ENCODE data around the gene MACF1. TPM values are rescaled to one million over a fixed set of nuclear protein-coding genes. Genes with fewer than 3 reads are reported as not detected.

Gene MACF1
- total RNA-seq, 1 experiment from 2014 or later: 190 TPM

- no peak overlapping the region for H3T11ph ChIP-seq (ENCODE audit: low read length)
- no peaks in the 10 kb centered on the region for H3K79me1 ChIP-seq (ENCODE audit: insufficient read depth, low read depth, low read length, poor library complexity, severe bottlenecking)
- H2BK15ac ChIP-seq (ENCODE audit: low read depth, low read length): no peak overlapping the region
- no peak overlapping the region for H4K8ac ChIP-seq (replicated peaks; ENCODE audit: insufficient read length, low read depth, low read length)
- Mint-ChIP-seq H3K27me3 (ENCODE audit: low read depth) (no peaks in the 10 kb centered on the region), H3K9me3 (no peaks in the 10 kb centered on the region), H3K4me3 (no peak overlapping the region), H3K27ac (no peak overlapping the region), H3K4me1 (peaks cover 5 to 8% of the 10 kb centered on the region in 2 experiments), H3K36me3 (ENCODE audit: insufficient read depth in 1 of 3, low read depth in 3 of 3) (peaks cover 8 to 11% (median 9%) of the 10 kb centered on the region in 3 experiments)
- H2BK12ac ChIP-seq (ENCODE audit: insufficient read length, low read depth, low read length): no peak overlapping the region
- no peak overlapping the region for H3K4me2 ChIP-seq (ENCODE audit: insufficient read depth, insufficient read length, low read length)
- no peak for DNase-seq
- H3K27me3 ChIP-seq (ENCODE audit: insufficient read depth, low read length): no peaks in the 10 kb centered on the region
- H2AFZ ChIP-seq (ENCODE audit: low read length): no peak overlapping the region
- H3K23ac ChIP-seq (ENCODE audit: insufficient read length, low read depth, low read length): no peak overlapping the region
- H4K5ac ChIP-seq (ENCODE audit: insufficient read length, low read depth, low read length): no peak overlapping the region
- H3K4ac ChIP-seq (ENCODE audit: low read depth, low read length): no peak overlapping the region
- H4K20me1 ChIP-seq (ENCODE audit: control insufficient read depth, insufficient read depth, insufficient read length): no peaks in the 10 kb centered on the region
- no peaks in the 10 kb centered on the region for H3K23me2 ChIP-seq (ENCODE audit: insufficient read length, low read depth, low read length, poor library complexity, severe bottlenecking)
- no peak overlapping the region for H2BK5ac ChIP-seq (ENCODE audit: insufficient read length, low read length)
- H2AK5ac ChIP-seq (ENCODE audit: insufficient read length, low read length): no peak overlapping the region
- H2BK20ac ChIP-seq (ENCODE audit: low read depth, low read length, poor library complexity, severe bottlenecking): no peak overlapping the region
- H3K9ac ChIP-seq (ENCODE audit: extremely low read depth, insufficient read length, low read length): no peak overlapping the region
- H3K79me2 ChIP-seq (ENCODE audit: insufficient read depth, low read length): peaks cover 2% of the 10 kb centered on the region
- no peak overlapping the region for H2BK120ac ChIP-seq (ENCODE audit: low read depth, low read length, poor library complexity, severe bottlenecking)
- H3K27ac ChIP-seq (ENCODE audit: insufficient read length, low read depth, low read length): no peak overlapping the region
- no peaks in the 10 kb centered on the region for H3K9me3 ChIP-seq (ENCODE audit: control insufficient read depth, low read depth, low read length)
- H4K91ac ChIP-seq (ENCODE audit: insufficient read length, low read depth, low read length): no peak overlapping the region
- H3K56ac ChIP-seq (ENCODE audit: insufficient read length, low read depth, low read length): no peak overlapping the region
- no peaks in the 10 kb centered on the region for H3K4me1 ChIP-seq (ENCODE audit: insufficient read depth, low read length)
- no peak for TF ChIP-seq CTCF (conservative IDR thresholded peaks at IDR 0.05)
- H3K14ac ChIP-seq (ENCODE audit: insufficient read depth, low read length): no peak overlapping the region
- WGBS (ENCODE audit: extremely low coverage, insufficient read length, low lambda C conversion rate): no CpG with 5 or more reads among the region's 2 CpGs
- no peak overlapping the region for H3K18ac ChIP-seq (ENCODE audit: insufficient read length, low read depth, low read length)
Measured at GRCh38 chr1:39250460-39251240, 46.2 kb downstream of the MACF1 start.
